Inferior parietal cortex (tissue), 1 donor: Measurements from ENCODE around the gene AQP1.

ENCODE experiments used
- DNase-seq: peaks from one replicate; pipeline ENCODE4 v3.0.0-alpha.2; 2016; ENCODE audit errors: extremely low spot score

AQP1 gene

DNA sequence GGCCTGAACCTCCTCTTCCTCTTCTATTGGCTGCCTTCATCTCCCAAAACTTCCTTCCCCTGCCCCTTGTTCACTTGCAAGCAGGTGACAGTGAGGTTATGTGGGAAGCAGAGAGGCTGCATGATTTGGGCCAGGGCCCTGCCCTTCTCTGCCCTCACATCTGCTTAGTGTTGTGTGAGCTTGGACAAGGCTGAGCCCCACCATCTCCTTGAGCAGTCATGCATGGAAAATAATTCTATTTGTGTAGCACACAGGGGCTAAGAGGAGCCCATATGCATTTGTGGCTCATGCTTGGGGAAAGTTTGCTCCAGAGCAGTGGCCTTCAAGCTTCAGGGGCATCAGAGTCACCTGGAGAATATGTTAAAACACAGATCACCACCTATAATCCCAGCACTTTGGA lies 26.8 kb upstream of the AQP1 start:
- DNase-seq: no peak

DNA sequence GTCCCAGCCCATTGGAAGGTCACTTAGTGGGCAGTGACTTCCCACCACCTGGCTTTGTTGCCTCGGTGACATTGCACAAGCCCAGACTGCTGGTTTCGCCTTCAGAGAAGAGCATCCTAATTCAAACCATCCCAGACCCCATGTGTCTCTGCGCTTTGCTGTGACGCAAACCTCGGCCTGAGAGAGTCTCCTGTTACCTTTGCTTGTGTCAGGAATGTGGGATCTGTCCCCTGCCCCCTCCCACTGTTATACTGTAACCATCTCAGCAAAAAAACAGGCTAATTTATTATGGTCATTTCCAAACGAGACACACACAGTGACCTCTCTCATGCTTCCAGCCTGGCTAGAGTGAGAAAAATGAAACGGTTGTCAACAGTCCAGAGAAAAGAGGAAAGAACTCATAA lies 25.0 kb upstream of the AQP1 start:
- DNase-seq: no peak

DNA sequence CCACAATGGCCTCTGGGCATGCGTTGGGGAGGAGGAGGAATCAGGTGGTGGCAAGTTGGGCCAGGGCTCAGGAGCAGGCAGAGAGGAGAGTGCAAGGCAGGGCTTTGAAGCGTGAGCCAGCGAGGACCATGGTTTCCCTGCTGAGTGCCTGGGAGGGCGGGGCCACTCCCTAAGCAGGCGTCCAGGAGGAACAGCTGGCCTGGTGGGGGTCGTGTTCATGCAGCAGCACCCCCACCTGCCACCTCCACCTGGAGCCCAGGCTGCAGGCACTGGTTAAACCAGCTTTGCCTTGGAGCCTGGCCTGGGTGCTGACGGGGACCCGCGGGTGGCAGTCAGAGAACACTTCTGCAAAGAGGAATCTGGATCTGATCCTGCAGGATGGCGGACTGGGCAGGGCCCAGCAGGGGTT lies 24.2 kb upstream of the AQP1 start:
- DNase-seq: no peak

DNA sequence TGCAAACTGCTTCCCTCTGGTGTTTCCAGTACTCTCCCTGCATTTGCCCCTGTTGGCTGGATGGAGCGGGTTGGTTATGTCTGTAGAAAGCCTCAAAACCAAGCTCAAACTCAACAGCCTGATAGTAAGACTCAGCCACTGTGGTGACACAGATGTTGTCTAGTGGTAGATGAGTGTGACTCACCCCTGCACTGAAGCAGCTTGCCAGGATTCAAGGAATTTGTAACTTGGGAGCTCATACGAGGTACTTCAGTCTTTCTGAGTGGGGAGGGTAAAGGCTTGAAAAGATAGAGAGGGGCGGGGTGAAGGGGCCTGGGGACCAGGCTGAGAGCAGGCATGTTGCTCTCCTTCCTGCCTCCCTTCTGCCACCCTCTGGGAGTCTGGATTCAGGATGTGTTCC lies 22.9 kb upstream of the AQP1 start:
- no peak for DNase-seq

DNA sequence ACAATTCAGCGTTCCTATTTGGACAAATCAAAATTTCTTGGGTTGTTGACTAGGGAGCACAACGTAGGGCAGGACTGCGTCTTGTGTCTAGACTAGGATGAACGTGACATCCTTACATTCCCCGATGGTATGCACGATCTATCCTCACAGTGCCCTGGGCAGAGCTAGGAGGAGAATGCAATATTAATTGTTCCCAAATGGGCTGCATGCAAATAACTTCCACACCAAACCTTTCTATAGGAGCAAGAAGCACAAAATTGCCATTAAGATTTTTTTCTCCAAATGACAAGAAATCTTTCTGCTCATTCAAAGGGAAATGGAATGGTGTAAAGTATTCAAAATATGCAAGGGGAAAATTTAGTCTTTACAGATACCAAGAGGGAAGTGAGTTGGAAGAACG lies 21.4 kb upstream of the AQP1 start:
- DNase-seq: no peak

GRCh38 chr7:30893357-30893756 lies 18.3 kb upstream of the AQP1 start:
- DNase-seq: no peak

DNA sequence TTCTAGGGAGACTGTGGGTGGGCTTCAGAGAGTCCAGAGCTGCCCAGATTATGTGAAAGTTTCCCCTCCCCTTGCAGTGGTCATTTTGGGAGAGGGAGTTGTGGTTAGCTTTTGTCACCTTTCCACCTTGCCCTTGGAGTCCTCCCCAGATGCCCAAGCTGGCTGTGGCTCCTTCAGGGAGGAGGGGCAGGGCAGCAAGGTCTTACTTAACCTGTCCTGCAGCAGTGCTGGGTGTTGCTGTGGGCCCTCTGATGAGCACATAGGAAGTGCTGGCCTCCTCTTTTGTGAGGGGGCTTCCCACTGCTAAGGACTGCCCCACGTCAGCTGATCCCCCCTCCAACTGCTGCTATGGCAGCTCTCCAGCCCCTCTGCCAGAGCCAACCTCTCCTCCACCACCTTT lies 17.6 kb upstream of the AQP1 start:
- DNase-seq: no peak

DNA sequence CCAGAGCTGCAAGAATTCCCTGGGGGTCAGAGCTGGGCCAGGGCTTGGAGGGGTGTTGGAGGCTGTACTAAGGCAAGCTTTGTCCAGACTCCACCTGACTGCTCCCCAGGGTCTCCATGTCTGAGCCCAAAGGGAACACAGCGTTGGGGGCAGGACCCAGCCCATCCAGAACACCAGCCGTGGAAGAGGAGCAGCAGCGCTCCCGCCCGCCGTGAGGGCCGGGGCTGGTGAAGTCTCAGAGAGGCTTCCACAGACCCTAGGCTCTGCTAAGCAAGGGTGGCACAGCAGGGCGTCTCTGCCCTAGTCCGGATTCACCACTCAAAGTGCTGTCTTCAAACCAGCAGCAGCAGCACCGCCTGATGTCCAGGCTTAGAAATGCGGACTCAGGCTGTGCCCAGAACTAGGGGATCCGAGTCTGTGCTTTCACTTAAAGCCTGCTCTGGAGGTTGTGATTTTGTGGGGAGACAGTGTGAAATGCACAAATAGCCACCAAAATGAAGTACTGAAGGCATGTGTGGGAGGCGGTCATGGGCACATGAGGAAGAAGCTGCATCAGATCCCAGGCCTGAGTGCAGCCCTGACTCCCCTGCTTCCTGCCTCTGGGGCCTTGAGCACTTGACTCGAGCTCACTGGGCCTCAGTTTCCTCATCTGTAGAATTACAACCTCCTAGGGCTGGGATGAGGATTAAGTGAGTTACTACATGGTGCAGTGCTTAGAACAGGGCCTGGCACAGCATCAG lies 16.6 kb upstream of the AQP1 start:
- no peak for DNase-seq

GRCh38 chr7:30896036-30896435 lies 15.6 kb upstream of the AQP1 start:
- DNase-seq: no peak

- no peak for DNase-seq
Observed at GRCh38 chr7:30896783-30897637, 14.6 kb upstream of the AQP1 start.

DNA sequence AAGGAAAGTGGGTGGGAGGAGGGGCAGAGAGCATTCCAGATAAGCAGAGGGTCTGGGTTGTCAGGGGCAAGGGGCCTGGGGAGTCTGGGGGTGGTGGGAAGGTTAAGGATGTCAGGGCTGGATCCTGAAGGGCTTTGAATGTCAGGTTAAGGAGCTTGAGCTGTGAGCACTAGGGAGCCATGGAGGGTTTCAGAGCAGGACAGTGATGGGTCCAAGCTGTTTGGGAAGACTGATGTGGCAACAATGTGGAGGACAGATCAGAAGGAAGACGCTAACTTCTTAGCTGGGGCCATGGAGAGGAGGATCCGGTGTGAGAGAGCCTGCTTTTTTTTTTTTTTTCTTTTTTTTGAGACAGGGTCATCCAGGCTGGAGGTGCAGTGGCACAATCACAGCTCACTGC lies 13.9 kb upstream of the AQP1 start:
- DNase-seq: no peak

GRCh38 chr7:30898411-30898810 lies 13.2 kb upstream of the AQP1 start:
- DNase-seq: no peak

DNA sequence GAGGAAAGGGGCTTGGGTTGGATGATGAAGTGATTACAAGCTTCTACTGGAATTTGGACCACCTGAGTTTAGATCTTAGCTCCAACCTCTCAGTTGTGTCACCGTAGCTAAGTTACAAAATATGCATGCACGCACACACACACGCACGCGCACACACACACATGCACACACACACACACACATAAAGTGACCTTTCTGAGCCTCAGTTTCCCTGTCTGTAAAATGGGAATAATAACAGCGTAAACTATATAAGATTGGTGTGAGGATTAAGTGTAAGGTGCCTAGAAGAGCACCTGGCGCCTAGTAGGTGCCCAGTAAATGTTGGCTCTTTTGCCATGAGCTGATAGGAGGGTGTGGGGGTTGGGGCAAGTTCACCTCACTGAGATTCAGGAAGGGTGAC lies 12.6 kb upstream of the AQP1 start:
- no peak for DNase-seq

GRCh38 chr7:30899630-30900029 lies 12.0 kb upstream of the AQP1 start:
- DNase-seq: no peak

DNA sequence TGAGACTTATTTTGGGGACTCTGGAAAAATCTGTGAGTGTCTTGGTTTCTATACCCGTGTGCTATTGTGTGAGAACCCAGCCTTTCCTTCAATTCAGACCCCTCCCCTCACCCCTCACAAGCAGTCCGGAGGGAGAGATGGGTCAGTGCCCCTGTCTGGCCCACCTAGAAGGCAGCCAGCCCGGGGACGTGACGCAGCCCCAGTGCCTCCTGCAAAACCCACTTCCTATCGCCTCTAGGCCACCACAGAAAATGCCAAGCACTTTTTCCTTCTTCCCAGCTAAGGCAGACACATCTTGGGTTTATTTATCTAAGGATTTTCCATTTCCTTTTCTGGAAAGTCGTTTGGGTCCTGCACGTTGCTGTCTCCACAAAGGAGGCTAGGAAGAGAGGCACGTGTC lies 11.6 kb upstream of the AQP1 start:
- DNase-seq: no peak

- DNase-seq: no peak
Observed at GRCh38 chr7:30900803-30901362, 10.8 kb upstream of the AQP1 start.

GRCh38 chr7:30901856-30902255 lies 9.8 kb upstream of the AQP1 start:
- DNase-seq: no peak

GRCh38 chr7:30902466-30902865 lies 9.2 kb upstream of the AQP1 start:
- no peak for DNase-seq

- DNase-seq: no peak
Observed at GRCh38 chr7:30903146-30903545, 8.5 kb upstream of the AQP1 start.

- DNase-seq: no peak
Observed at GRCh38 chr7:30904561-30904960, 7.1 kb upstream of the AQP1 start.

- no peak for DNase-seq
Observed at GRCh38 chr7:30905078-30906012, 6.3 kb upstream of the AQP1 start.

DNA sequence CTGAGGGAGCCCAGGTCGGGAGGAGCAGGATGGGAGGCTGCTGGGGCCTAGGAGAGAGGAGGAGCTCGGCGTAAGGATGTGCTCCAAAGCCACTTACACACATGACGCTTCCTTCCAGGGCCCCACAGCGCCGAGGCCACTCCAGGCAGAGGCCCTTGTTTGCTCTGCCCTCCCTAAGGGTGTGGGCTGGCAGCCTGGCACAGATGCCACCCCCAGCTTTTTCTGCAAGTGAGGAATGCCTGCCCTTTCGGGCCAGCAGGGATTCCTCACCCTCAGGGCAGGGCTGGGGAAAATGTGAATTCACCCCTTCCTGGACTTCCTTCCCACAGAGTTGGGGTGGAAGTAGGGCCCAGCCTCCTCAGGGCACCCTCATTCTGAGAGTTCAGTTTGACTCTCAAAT lies 5.6 kb upstream of the AQP1 start:
- no peak for DNase-seq
